Measurements from ENCODE around the gene KDM3B.
A peak's percentile ranks its signal among the peaks of the same experiment; 100 is the strongest.
"Not testable (repeated sequence)": the region's sequence is repeated elsewhere in the genome, so short reads cannot be mapped to it uniquely, and the experiment has no call there.

KDM3B gene

DNA sequence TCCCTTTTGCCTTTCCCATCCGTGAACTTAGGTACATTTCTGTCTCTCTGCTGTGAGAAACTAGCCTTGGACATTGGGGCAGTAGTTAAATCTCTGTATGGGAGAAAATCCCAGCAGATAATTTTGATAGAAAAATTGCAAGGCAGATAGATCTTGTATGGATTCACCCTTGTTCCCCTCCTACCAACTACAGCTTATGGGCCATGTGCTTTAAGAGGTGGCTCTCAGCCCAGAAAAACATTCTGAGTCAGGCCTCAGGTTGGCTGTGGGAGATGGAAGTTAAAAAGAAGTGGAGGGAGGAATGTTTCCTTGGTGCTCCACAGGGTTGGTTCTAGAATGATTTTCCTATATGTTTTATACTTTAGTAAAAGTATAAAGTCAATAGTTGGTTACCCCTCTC, 1.4 kb upstream of the KDM3B start:
- DNase-seq = no peak

GRCh38 chr5:138351517-138351916, 968 bp upstream of the KDM3B start:
- DNase-seq = no peak

- peak in 1 of 2 experiments; percentile 15 for DNase-seq
Measured at GRCh38 chr5:138352722-138353559, 456 bp downstream of the KDM3B start.

DNA sequence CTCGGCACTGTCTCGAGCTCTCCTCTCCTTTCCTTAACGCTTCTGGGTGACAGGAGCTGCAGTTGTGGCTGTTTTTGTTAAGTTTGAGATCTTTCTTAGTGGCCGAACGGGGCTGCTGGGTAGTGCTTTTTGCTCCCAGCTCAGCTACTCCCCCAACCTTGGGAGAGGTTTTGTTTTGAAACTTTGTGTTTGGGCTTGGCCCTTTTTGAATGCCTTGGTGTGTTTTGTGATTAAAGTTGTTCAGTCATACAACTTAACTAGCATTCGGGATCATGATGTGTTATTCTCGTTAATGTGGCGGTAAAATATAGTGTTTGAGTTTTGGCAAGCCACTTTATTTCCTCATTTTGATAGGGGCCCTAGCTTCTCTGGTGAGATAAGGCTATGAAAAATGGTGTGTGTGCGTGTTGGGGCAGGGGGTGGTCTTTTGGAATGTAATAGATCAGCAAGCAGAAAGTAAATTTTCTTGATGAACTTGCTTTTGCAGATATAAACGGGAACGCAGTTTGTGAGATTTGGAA, 1.1 kb downstream of the KDM3B start:
- no peak for DNase-seq

- no peak for DNase-seq
Measured at GRCh38 chr5:138354387-138354786, 1.9 kb downstream of the KDM3B start.

GRCh38 chr5:138354926-138355378, 2.5 kb downstream of the KDM3B start:
- DNase-seq = no peak

- DNase-seq = no peak
Measured at GRCh38 chr5:138359621-138360020, 7.1 kb downstream of the KDM3B start.

DNA sequence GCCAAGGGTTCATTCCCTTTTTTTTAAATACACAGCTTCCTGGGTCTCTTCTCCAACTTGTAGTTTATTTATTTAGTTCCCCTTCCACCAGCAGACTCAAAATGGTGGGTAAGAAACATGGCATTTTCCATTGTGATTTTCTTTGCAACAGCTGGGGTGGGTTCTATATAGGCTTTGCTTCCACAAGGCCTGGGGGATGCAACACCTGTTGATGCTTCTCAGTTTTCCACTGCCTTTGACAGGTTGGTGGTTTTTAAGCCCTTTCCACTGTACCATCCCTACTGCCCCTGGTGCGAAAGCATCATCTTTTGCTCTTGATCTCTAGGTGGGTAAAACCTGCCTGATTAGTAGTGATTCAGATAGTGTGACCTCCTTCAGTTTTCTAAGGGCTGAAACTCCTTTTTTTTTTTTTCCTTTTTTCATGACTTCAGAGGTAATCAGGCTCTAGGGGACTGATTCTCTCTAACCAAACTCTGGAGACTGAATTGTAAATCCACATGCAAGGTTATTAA, 8.5 kb downstream of the KDM3B start:
- DNase-seq = no peak

- DNase-seq = no peak
Measured at GRCh38 chr5:138364576-138364975, 12.1 kb downstream of the KDM3B start.

GRCh38 chr5:138366632-138367382, 14.3 kb downstream of the KDM3B start:
- no peak for DNase-seq

DNA sequence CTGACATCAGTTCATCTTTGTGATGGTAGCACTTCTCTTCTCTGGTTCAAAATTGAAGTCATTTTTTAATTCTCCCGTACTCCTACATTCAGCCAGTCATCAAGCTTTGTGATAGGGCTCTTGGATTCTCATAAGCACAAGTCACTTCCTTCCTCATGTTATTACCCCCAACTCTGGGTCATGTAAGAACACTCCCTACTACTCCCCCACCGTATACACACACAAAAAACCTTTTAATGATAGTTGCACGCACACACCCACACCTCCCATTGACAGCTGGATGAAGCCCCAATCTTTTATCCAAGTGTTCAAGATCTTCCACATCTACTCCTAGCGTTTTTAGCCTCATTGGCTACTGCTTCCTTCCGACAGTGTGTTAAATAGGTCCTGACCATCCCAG, 16.8 kb downstream of the KDM3B start:
- no peak for DNase-seq

GRCh38 chr5:138369706-138370105, 17.2 kb downstream of the KDM3B start:
- no peak for DNase-seq

- DNase-seq = no peak
Measured at GRCh38 chr5:138370537-138370936, 18.1 kb downstream of the KDM3B start.

DNA sequence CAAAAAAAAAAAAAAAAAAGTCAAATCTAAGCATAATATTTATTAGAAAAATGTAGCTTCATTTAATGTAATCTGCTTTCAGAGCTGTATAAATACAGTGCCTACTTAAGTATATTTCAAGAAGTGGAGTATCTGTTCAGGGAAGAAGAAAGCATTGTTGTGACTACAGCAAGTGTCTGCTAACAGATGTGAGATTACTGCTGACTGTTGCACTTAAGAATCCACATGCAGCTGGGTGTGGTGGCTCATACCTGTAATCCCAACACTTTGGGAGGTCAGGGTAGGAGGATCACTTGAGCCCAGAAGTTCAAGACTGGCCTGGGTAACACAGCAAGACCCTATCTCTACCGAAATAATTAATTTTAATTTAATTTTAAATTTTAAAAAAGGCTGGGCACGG, 19.0 kb downstream of the KDM3B start:
- no peak for DNase-seq

- DNase-seq = no peak
Measured at GRCh38 chr5:138372225-138372624, 19.7 kb downstream of the KDM3B start.

DNA sequence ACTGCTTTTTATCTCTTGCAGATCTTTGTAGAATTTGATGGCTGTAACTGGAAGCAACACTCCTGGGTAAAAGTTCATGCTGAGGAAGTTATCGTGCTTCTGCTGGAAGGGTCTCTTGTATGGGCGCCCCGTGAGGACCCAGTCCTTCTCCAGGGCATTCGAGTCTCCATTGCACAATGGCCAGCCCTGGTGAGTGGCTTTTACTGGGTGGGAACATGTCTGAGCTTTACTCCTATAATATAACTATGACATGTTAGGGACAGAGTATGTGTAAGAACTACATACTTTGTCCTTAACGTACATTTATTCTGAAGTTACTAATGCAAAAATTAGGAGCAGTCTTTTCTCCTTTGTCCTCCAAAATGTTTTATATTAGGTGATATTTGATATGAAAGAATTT, 20.2 kb downstream of the KDM3B start:
- DNase-seq = no peak

DNA sequence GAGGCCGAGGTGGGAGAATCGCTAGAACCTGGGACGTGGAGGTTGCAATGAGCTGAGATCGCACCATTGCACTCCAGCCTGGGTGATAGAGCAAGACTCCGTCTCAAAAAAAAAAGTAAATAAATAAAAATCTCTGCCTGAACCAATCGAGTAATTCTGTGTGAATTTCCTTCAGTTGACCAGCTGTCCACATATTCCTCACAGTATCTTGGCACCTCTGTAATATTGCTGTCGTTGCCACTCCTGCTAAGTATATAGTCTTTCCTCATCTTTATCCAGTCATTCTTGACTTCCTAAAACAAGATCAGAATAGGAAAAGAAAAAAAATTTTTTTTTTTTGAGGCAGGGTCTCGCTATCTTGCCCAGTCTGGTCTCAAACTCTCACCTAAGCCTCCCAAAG, 29.9 kb downstream of the KDM3B start:
- DNase-seq = no peak

GRCh38 chr5:138385660-138386059, 33.2 kb downstream of the KDM3B start:
- DNase-seq = no peak

GRCh38 chr5:138386290-138386689, 33.8 kb downstream of the KDM3B start:
- no peak for DNase-seq

DNA sequence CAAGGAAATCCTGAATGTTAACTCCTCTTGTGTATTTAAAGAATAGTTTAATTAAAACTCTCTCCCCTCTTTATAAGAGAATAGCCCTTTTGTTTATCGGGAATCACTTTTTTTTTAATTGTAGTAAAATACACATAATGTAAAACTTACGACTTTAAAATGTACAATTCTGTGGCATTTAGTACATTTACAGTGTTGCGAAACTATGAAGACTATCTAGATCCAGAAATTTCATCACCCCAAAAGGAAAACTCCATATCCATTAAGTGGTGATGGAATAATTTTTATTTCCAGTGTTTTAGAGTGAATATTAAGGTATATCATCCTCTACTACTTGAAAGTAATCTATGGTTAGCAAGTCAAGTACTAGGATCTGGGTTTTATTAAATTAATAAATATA, 36.8 kb downstream of the KDM3B start:
- DNase-seq = no peak

DNA sequence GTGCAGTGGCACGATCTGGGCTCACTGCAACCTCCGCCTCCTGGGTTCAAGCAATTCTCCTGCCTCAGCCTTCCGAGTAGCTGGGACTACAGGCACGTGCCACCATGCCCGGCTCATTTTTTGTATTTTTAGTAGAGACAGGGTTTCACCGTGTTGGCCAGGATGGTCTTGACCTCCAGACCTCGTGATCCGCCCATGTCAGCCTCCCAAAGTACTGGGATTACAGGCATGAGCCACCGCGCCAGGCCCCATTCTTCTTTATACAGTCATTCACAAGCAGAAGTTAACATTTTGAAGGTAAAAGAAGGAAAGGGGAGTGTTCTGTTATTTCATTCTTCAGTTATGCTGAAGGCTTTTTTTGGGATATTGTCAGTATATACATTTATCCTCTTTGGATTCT, 37.4 kb downstream of the KDM3B start:
- not testable (repeated sequence) for DNase-seq

GRCh38 chr5:138391859-138392386, 39.4 kb downstream of the KDM3B start:
- DNase-seq = no peak

GRCh38 chr5:138402640-138403039, 50.2 kb downstream of the KDM3B start:
- no peak for DNase-seq
